Fibroblast of skin of left biceps (primary cell): ENCODE results near the gene FAM181A.

ENCODE experiments used
- DNase-seq, 2 experiments: peaks; one replicate each; pipeline ENCODE4 v3.0.0-alpha.2; 2013; ENCODE audit warnings: low read depth in 2 of 2

Gene FAM181A

DNA sequence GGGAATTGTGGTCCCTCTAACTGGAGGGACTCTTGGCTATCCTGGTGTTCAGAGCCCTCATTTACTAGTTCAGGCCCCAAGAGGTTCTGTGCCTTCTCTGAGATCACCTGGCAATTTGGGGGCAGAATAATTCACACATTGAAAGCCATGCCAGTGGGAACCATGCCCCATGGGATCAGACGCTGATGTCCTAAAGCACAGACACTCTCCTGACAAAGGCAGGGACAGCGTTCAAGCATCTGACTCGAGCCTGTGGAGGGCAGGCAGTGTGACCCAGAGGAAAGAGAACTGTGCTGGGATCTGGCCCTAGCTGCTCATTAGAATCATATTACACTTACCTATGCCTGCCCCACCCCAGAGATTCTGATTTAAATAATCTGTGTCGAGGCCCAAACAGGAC, 51.6 kb downstream of the FAM181A start:
- DNase-seq, result no peak
